HCT116 (cell line): ENCODE results near the gene LYSET. TPM values are rescaled to one million over a fixed set of nuclear protein-coding genes. Genes with fewer than 3 reads are reported as not detected.
"Not testable (repeated sequence)": the region's sequence is repeated elsewhere in the genome, so short reads cannot be mapped to it uniquely, and the experiment has no call there.

Source experiments
- ATAC-seq: fragments of 200-7000 bp; cut with Tn5 transposase; 2 replicates; pipeline ENCODE4 v1.9.1; 2020; ENCODE audit warnings: mild to moderate bottlenecking, moderate library complexity
- BruUV-seq: library from RNA; stranded (reverse); fragments of 400-500 nt; replicated peaks from 2 replicates; lab custom pipeline; 2021; lab: Mats Ljungman, UMichigan
- CTCF ChIA-PET: fragments of 300-600 bp; sonication (Branson Sonifier 250); formaldehyde crosslinking; loops from one replicate; lab custom pipeline; 2021; ENCODE audit warnings: antibody characterized with exemption; lab: Charles Lee
- POLR2A ChIA-PET: fragments of 300-600, 350-600 bp; sonication (Branson Sonifier 250); formaldehyde crosslinking; loops from one replicate; lab custom pipeline; 2021; ENCODE audit warnings: antibody characterized with exemption; lab: Charles Lee
- RAD21 ChIA-PET, 2 experiments: fragments of 300-600 bp; sonication (Branson Sonifier 250); formaldehyde crosslinking; loops; one replicate each; lab custom pipeline; 2023; ENCODE audit warnings: low total read pairs in 2 of 2; ENCODE audit not compliant: uncharacterized antibody in 2 of 2, unreplicated experiment in 2 of 2, low non-redundant PET in 1 of 2; lab: Charles Lee
- DNase-seq: peaks from one replicate; pipeline ENCODE4 v3.0.0-alpha.2; 2010; ENCODE audit warnings: low read depth, low spot score
- H2AFZ ChIP-seq: fragments of 200-600 bp; shearing (Covaris generic), sonication (generic); 2 replicates; pipeline ENCODE4 v1.6.1; 2017; ENCODE audit warnings: low read depth, mixed run types, mixed read lengths, antibody characterized with exemption, low read length; ENCODE audit not compliant: poor library complexity, severe bottlenecking
- H3K27ac ChIP-seq: 2 replicates; pipeline ENCODE4 v1.5.1; 2012; ENCODE audit warnings: low read depth, low read length
- H3K27me3 ChIP-seq: fragments of 200-600 bp; sonication (generic); 2 replicates; pipeline ENCODE4 v1.6.1; 2016; ENCODE audit warnings: mixed run types, low read length, mixed read lengths; ENCODE audit not compliant: insufficient read depth
- H3K36me3 ChIP-seq, 2 experiments: fragments of 200-500 bp in 1 of 2; fragments of 200-600 bp in 1 of 2; sonication (Bioruptor generic) in 1 of 2; sonication (generic) in 1 of 2; 2 replicates each; pipeline versions ENCODE4 v1.5.1 to v1.6.1; 2014 to 2016; ENCODE audit warnings: low read length in 2 of 2, inconsistent platforms in 1 of 2, mixed read lengths in 1 of 2, mixed run types in 1 of 2; ENCODE audit not compliant: insufficient read depth in 2 of 2, control insufficient read depth in 1 of 2
- H3K4me1 ChIP-seq, 2 experiments: fragments of 200-600 bp in 1 of 2; sonication (generic) in 1 of 2; 2 replicates each; pipeline versions ENCODE4 v1.5.1 to v1.6.1; 2012 to 2017; ENCODE audit warnings: low read length in 2 of 2, inconsistent platforms in 1 of 2, mild to moderate bottlenecking in 1 of 2, mixed read lengths in 1 of 2, mixed run types in 1 of 2, moderate library complexity in 1 of 2; ENCODE audit not compliant: insufficient read depth in 2 of 2, control insufficient read depth in 1 of 2
- H3K4me2 ChIP-seq: fragments of 200-600 bp; sonication (generic); 2 replicates; pipeline ENCODE4 v1.6.1; 2017; ENCODE audit warnings: mixed run types, low read length, mixed read lengths
- H3K4me3 ChIP-seq, 2 experiments: fragments of 200-600 bp in 1 of 2; sonication (generic) in 1 of 2; replicated peaks in 1 of 2; 2 replicates each; pipeline ENCODE4 v1.5.1; 2011 to 2016; ENCODE audit warnings: low read length in 2 of 2, control low read depth in 1 of 2, low read depth in 1 of 2, mild to moderate bottlenecking in 1 of 2, mixed read lengths in 1 of 2, mixed run types in 1 of 2
- H3K79me2 ChIP-seq: fragments of 200-600 bp; sonication (generic); 2 replicates; pipeline ENCODE4 v1.6.1; 2017; ENCODE audit warnings: mild to moderate bottlenecking, mixed run types, low read length, moderate library complexity, mixed read lengths; ENCODE audit not compliant: insufficient read depth
- H3K9ac ChIP-seq: fragments of 200-600 bp; sonication (generic); 2 replicates; pipeline ENCODE4 v1.6.1; 2016; ENCODE audit warnings: low read length, mixed read lengths
- H3K9me2 ChIP-seq: fragments of 200-600 bp; sonication (generic), shearing (Covaris generic); 2 replicates; pipeline ENCODE4 v1.6.1; 2017; ENCODE audit warnings: mixed run types, mild to moderate bottlenecking, moderate library complexity; ENCODE audit not compliant: insufficient read depth
- H3K9me3 ChIP-seq, 2 experiments: fragments of 200-500 bp in 1 of 2; fragments of 200-600 bp in 1 of 2; sonication (Bioruptor generic) in 1 of 2; sonication (generic) in 1 of 2; 2 replicates each; pipeline ENCODE4 v1.6.1; 2014 to 2017; ENCODE audit warnings: low read length in 2 of 2, mixed read lengths in 2 of 2, inconsistent platforms in 1 of 2, low read depth in 1 of 2, mild to moderate bottlenecking in 1 of 2, mixed run types in 1 of 2, moderate library complexity in 1 of 2; ENCODE audit not compliant: control insufficient read depth in 1 of 2, insufficient read depth in 1 of 2
- H4K20me1 ChIP-seq: fragments of 200-600 bp; sonication (generic), shearing (Covaris generic); 2 replicates; pipeline ENCODE4 v1.6.1; 2017; ENCODE audit warnings: mixed run types, mild to moderate bottlenecking, moderate library complexity; ENCODE audit not compliant: insufficient read depth
- intact Hi-C: fragments of 100-400 bp; cut with micrococcal nuclease; formaldehyde crosslinking; loops from 2 replicates; pipeline ENCODE4 v1.10.0; 2022
- total RNA-seq: library from RNA; stranded (reverse); gene quantifications from one replicate; pipeline ENCODE4 v1.2.1, GENCODE V29; 2021; ENCODE audit not compliant: unreplicated experiment
- TF ChIP-seq, protein P1 (sequence below): IDR thresholded peaks from 2 replicates; pipeline ENCODE4 v1.6.1; 2012
- TF ChIP-seq, protein P2 (sequence below), 3 experiments: fragments of 200-600 bp in 1 of 3; sonication (generic) in 1 of 3; IDR thresholded peaks in 2 of 3; conservative IDR thresholded peaks in 1 of 3; 2 replicates each; pipeline ENCODE4 v1.5.1; 2012 to 2017; ENCODE audit warnings: low read depth in 2 of 3, low read length in 2 of 3, antibody characterized with exemption in 1 of 3, borderline replicate concordance in 1 of 3, control low read depth in 1 of 3, mild to moderate bottlenecking in 1 of 3, mixed read lengths in 1 of 3, mixed run types in 1 of 3, moderate library complexity in 1 of 3; ENCODE audit not compliant: insufficient read depth in 1 of 3

LYSET gene
- total RNA-seq, 1 experiment from 2014 or later: 19.5 TPM

DNA sequence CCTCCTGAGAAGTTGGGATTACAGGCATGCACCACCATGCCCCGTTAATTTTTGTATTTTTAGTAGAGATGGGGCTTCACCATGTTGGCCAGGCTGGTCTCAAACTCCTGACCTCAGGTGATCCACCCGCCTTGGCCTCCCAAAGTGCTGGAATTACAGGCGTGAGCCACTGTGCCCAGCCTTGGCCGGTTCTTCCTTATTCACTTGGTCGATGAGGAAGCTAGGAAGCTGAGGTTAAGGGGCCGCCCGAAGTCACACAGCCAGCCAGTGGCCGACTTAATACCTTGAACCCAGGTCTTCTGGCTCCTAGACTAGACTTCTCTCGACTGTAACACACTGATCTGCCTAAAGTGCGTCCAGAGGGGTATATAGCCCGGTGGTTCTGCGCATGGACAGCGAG is 48.6 kb upstream of the LYSET start:
- H3K9me2 ChIP-seq, ATAC-seq, DNase-seq, RAD21 ChIA-PET, H3K27me3 ChIP-seq, H3K36me3 ChIP-seq, H3K27ac ChIP-seq, H3K79me2 ChIP-seq, H3K4me3 ChIP-seq, BruUV-seq, H3K4me2 ChIP-seq, H3K9me3 ChIP-seq, POLR2A ChIA-PET, H3K9ac ChIP-seq, H2AFZ ChIP-seq, H4K20me1 ChIP-seq: not testable (repeated sequence)
- CTCF ChIA-PET: interaction anchor here (1.1 kb wide), 1 partner anchor 23 kb away, joined by 4 read pairs; no protein-coding TSS in a partner anchor
- intact Hi-C loops: loop anchor here (5.0 kb wide), 1 partner anchor 164 kb away; no protein-coding TSS in a partner anchor
- peaks cover 3 to 10% of the 10 kb centered on the region in 2 experiments for H3K4me1 ChIP-seq

DNA sequence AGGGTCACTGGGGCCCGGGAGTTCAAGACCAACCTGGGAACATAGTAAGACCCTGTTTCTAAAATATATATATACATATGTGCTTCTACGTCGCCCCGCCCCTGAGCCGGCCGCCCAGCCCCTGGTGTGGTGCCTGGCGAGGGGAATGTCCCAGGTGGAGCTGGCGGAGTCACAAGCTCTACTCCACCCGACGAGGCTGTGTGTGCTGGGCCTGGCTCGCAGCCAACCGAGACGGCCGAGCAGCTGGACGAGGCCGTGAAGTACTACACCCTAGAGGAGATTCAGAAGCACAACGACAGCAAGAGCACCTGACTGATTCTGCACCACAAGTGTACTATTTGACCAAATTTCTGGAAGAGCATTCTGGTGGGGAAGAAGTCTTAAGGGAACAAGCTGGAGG is 47.3 kb upstream of the LYSET start:
- DNase-seq (no peak), ATAC-seq (no peak)
- Histone ChIP-seq H3K36me3 (no peaks in the 10 kb centered on the region), H3K9ac (no peak overlapping the region), H3K4me3 (no peak overlapping the region), H3K79me2 (no peaks in the 10 kb centered on the region), H3K27ac (no peak overlapping the region), H4K20me1 (no peaks in the 10 kb centered on the region), H3K9me3 (no peaks in the 10 kb centered on the region), H3K4me2 (no peak overlapping the region), H3K9me2 (no peaks in the 10 kb centered on the region), H3K27me3 (no peaks in the 10 kb centered on the region), H3K4me1 (peaks cover 0 to 4% of the 10 kb centered on the region in 2 experiments; a peak in 2 of 4 replicates), H2AFZ (no peak overlapping the region)
- ChIA-PET RAD21 (interaction anchor here in 1 of 2 experiments (1.5 kb wide), 1 partner anchor 24 kb away, joined by 3 read pairs; no protein-coding TSS in a partner anchor), POLR2A (no interaction called here), CTCF (interaction anchor here (0.7 to 2.6 kb wide), 4 partner anchors 9 to 186 kb away, joined by 3 to 36 read pairs (median 4); no protein-coding TSS in a partner anchor)
- TF ChIP-seq, protein P1, sequence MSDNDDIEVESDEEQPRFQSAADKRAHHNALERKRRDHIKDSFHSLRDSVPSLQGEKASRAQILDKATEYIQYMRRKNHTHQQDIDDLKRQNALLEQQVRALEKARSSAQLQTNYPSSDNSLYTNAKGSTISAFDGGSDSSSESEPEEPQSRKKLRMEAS: no peak
- TF ChIP-seq, protein P2, sequence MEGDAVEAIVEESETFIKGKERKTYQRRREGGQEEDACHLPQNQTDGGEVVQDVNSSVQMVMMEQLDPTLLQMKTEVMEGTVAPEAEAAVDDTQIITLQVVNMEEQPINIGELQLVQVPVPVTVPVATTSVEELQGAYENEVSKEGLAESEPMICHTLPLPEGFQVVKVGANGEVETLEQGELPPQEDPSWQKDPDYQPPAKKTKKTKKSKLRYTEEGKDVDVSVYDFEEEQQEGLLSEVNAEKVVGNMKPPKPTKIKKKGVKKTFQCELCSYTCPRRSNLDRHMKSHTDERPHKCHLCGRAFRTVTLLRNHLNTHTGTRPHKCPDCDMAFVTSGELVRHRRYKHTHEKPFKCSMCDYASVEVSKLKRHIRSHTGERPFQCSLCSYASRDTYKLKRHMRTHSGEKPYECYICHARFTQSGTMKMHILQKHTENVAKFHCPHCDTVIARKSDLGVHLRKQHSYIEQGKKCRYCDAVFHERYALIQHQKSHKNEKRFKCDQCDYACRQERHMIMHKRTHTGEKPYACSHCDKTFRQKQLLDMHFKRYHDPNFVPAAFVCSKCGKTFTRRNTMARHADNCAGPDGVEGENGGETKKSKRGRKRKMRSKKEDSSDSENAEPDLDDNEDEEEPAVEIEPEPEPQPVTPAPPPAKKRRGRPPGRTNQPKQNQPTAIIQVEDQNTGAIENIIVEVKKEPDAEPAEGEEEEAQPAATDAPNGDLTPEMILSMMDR (IDR thresholded peaks at IDR 0.05 in 2 of 3, conservative IDR thresholded peaks at IDR 0.05 in 1 of 3; ENCODE audit: borderline replicate concordance in 1 of 3, insufficient read depth in 1 of 3, low read depth in 2 of 3, low read length in 2 of 3): 0 out of 6 replicates have a peak, but pooled peaks of 1 of the 3 experiments have one; percentile 4
- BruUV-seq: no TSS peak
- intact Hi-C loops: loop anchor here (5.0 kb wide), 1 partner anchor 166 kb away; no protein-coding TSS in a partner anchor
